ENCODE data around the gene MARCHF11. TPM values are rescaled to one million over a fixed set of nuclear protein-coding genes. Genes with fewer than 3 reads are reported as not detected.

The MARCHF11 gene
- total and polyA plus RNA-seq, 2 donors (not counting 1 experiment from before 2014, with no cell fraction given): not detected

- 100% methylated on average over 1 of the region's 3 CpGs for WGBS (ENCODE audit: insufficient coverage)
- H3K27me3 ChIP-seq (replicated peaks in 1 of 4; ENCODE audit: control extremely low read depth in 1 of 4, control insufficient read depth in 3 of 4, insufficient read depth in 4 of 4, low read length in 3 of 4): no peaks in the 10 kb centered on the region
- TF ChIP-seq EZH2 (IDR thresholded peaks at IDR 0.05; ENCODE audit: borderline replicate concordance, insufficient read depth, low read depth, low read length, poor library complexity, severe bottlenecking): no peak
- TF ChIP-seq, protein P1, sequence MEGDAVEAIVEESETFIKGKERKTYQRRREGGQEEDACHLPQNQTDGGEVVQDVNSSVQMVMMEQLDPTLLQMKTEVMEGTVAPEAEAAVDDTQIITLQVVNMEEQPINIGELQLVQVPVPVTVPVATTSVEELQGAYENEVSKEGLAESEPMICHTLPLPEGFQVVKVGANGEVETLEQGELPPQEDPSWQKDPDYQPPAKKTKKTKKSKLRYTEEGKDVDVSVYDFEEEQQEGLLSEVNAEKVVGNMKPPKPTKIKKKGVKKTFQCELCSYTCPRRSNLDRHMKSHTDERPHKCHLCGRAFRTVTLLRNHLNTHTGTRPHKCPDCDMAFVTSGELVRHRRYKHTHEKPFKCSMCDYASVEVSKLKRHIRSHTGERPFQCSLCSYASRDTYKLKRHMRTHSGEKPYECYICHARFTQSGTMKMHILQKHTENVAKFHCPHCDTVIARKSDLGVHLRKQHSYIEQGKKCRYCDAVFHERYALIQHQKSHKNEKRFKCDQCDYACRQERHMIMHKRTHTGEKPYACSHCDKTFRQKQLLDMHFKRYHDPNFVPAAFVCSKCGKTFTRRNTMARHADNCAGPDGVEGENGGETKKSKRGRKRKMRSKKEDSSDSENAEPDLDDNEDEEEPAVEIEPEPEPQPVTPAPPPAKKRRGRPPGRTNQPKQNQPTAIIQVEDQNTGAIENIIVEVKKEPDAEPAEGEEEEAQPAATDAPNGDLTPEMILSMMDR (IDR thresholded peaks at IDR 0.05): no peak
- no peaks in the 10 kb centered on the region for H3K4me1 ChIP-seq (ENCODE audit: control insufficient read depth in 2 of 2, insufficient read depth in 2 of 2, low read length in 2 of 2)
- peaks cover 0 to 5% (median 0%) of the 10 kb centered on the region in 3 donors for H3K9me3 ChIP-seq (ENCODE audit: control extremely low read depth in 1 of 3, control insufficient read depth in 2 of 3, insufficient read depth in 1 of 3, low read length in 2 of 3)
- Mint-ChIP-seq H3K27me3 (no peaks in the 10 kb centered on the region), H3K4me1 (no peaks in the 10 kb centered on the region), H3K27ac (no peak overlapping the region), H3K4me3 (no peak overlapping the region), H3K9me3 (ENCODE audit: insufficient read depth) (no peaks in the 10 kb centered on the region)
- no peak for DNase-seq
- H2AFZ ChIP-seq (ENCODE audit: insufficient read depth, low read depth, low read length, poor library complexity, severe bottlenecking): no peak overlapping the region
- H3K27ac ChIP-seq (ENCODE audit: low read length in 2 of 2): no peak overlapping the region
- ChIA-PET POLR2A (no interaction called here), CTCF (interaction anchor here (0.6 kb wide), 1 partner anchor 14 kb away, joined by 3 read pairs; no protein-coding TSS in a partner anchor)
- H3K9ac ChIP-seq (ENCODE audit: low read length): no peak overlapping the region
- no peaks in the 10 kb centered on the region for H3K79me2 ChIP-seq (ENCODE audit: control insufficient read depth, insufficient read depth, low read length)
- H3K36me3 ChIP-seq (replicated peaks in 1 of 2; ENCODE audit: control extremely low read depth in 1 of 2, control insufficient read depth in 1 of 2, extremely low read depth in 1 of 2, insufficient read depth in 2 of 2, low read length in 1 of 2): no peaks in the 10 kb centered on the region
- no peak for ATAC-seq (ENCODE audit: low read depth)
- no peaks in the 10 kb centered on the region for H4K20me1 ChIP-seq (ENCODE audit: control insufficient read depth, insufficient read depth, low read length, poor library complexity, severe bottlenecking)
- H3K4me2 ChIP-seq (replicated peaks; ENCODE audit: low read depth, low read length, poor library complexity, severe bottlenecking): no peak overlapping the region
- no peak overlapping the region for H3K4me3 ChIP-seq (ENCODE audit: control extremely low read depth in 1 of 5, extremely low read depth in 1 of 5, insufficient read depth in 1 of 5, low read depth in 2 of 5, low read length in 4 of 5)
- intact Hi-C loops (cut with micrococcal nuclease): no loop called here
These were observed 128.3 kb downstream of the MARCHF11 start for GRCh38 chr5:16051246-16051755.

DNA sequence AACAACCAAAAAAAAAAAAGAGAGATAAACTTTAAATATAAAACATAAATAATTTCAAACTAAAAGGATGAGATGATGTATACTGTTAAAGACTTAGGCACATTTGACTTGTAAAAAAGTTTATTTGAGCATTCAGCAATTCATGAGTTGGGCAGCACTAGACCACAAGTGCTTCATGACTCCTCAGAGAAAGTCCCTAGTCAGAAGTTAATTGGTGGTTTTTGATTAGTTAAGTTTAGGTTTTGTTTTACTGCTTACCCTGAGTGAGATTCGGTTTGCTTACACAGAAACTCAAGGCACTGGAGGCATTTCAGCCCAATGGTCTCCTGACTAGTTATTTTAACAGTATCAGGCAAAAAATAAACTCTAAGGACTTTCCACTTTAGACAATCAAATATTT is 129.2 kb downstream of the MARCHF11 start:
- Histone ChIP-seq H3K36me3 (replicated peaks in 1 of 2; ENCODE audit: control extremely low read depth in 1 of 2, control insufficient read depth in 1 of 2, extremely low read depth in 1 of 2, insufficient read depth in 2 of 2, low read length in 1 of 2) (no peaks in the 10 kb centered on the region), H3K4me3 (ENCODE audit: control extremely low read depth in 1 of 5, extremely low read depth in 1 of 5, insufficient read depth in 1 of 5, low read depth in 2 of 5, low read length in 4 of 5) (no peak overlapping the region), H3K79me2 (ENCODE audit: control insufficient read depth, insufficient read depth, low read length) (no peaks in the 10 kb centered on the region), H3K4me2 (replicated peaks; ENCODE audit: low read depth, low read length, poor library complexity, severe bottlenecking) (no peak overlapping the region), H3K9me3 (ENCODE audit: control extremely low read depth in 1 of 3, control insufficient read depth in 2 of 3, insufficient read depth in 1 of 3, low read length in 2 of 3) (peaks cover 0 to 5% (median 0%) of the 10 kb centered on the region in 3 donors), H3K27me3 (replicated peaks in 1 of 4; ENCODE audit: control extremely low read depth in 1 of 4, control insufficient read depth in 3 of 4, insufficient read depth in 4 of 4, low read length in 3 of 4) (no peaks in the 10 kb centered on the region), H3K9ac (ENCODE audit: low read length) (no peak overlapping the region), H3K4me1 (ENCODE audit: control insufficient read depth in 2 of 2, insufficient read depth in 2 of 2, low read length in 2 of 2) (no peaks in the 10 kb centered on the region), H2AFZ (ENCODE audit: insufficient read depth, low read depth, low read length, poor library complexity, severe bottlenecking) (no peak overlapping the region), H3K27ac (ENCODE audit: low read length in 2 of 2) (no peak overlapping the region), H4K20me1 (ENCODE audit: control insufficient read depth, insufficient read depth, low read length, poor library complexity, severe bottlenecking) (no peaks in the 10 kb centered on the region)
- Mint-ChIP-seq H3K4me1 (no peaks in the 10 kb centered on the region), H3K9me3 (ENCODE audit: insufficient read depth) (no peaks in the 10 kb centered on the region), H3K4me3 (no peak overlapping the region), H3K27me3 (no peaks in the 10 kb centered on the region), H3K27ac (no peak overlapping the region)
- POLR2A ChIA-PET: no interaction called here
- WGBS (ENCODE audit: insufficient coverage): no CpG with 5 or more reads among the region's 1 CpG
- CTCF ChIA-PET: no interaction called here
- intact Hi-C loops (cut with micrococcal nuclease): no loop called here
- DNase-seq (no peak), ATAC-seq (ENCODE audit: low read depth) (no peak)
- TF ChIP-seq, protein P1 (IDR thresholded peaks at IDR 0.05): no peak
- no peak for TF ChIP-seq EZH2 (IDR thresholded peaks at IDR 0.05; ENCODE audit: borderline replicate concordance, insufficient read depth, low read depth, low read length, poor library complexity, severe bottlenecking)
